ENCODE measurements around the gene RCSD1. TPM values are rescaled to one million over a fixed set of nuclear protein-coding genes. Genes with fewer than 3 reads are reported as not detected.

RCSD1 gene
- total RNA-seq, 2 donors from 2014 or later, result 4.7 to 5.7 TPM

DNA sequence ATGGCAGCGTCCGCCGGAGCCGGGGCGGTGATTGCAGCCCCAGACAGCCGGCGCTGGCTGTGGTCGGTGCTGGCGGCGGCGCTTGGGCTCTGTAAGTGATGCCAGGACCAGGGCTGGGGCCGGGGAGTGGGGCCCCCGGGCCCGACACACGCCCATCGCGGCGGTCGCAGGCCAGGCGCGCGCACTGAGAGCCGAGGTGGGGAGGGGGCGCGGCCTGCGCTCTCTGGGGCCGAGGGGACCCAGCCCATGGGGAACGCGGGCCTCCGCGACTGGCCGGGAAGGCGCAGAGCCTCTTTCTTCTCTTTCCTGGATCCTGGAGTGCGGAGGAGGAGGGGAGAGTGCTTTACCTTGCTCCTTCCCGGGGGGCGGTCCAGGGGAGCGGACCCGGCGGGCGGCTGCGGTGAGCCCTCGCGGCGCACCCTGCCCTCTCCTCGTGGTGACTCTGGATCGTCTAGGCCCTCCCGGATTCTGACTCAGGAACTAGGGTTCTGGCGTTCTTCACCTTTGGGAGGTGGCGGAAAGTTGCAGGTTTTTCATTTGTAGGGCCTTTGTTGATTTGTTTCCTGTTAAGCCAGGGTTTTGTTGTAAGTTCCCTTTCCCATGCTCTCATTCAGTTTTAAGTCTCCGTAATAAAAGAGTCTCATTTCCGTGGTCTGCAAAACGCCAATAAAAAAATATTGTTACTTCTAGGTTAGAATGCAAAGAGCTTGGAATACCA, 92.3 kb downstream of the RCSD1 start:
- peak overlapping the region; percentile 90 for H3K27ac ChIP-seq
- H3K27me3 ChIP-seq, result no peaks in the 10 kb centered on the region
- intact Hi-C loops (cut with DNase I), result loop anchor here (5.0 kb wide), 1 partner anchor 80 kb away; no protein-coding TSS in a partner anchor
- no peaks in the 10 kb centered on the region for H3K9me3 ChIP-seq
- H3K4me1 ChIP-seq, result no peaks in the 10 kb centered on the region
- TF ChIP-seq, protein P1, sequence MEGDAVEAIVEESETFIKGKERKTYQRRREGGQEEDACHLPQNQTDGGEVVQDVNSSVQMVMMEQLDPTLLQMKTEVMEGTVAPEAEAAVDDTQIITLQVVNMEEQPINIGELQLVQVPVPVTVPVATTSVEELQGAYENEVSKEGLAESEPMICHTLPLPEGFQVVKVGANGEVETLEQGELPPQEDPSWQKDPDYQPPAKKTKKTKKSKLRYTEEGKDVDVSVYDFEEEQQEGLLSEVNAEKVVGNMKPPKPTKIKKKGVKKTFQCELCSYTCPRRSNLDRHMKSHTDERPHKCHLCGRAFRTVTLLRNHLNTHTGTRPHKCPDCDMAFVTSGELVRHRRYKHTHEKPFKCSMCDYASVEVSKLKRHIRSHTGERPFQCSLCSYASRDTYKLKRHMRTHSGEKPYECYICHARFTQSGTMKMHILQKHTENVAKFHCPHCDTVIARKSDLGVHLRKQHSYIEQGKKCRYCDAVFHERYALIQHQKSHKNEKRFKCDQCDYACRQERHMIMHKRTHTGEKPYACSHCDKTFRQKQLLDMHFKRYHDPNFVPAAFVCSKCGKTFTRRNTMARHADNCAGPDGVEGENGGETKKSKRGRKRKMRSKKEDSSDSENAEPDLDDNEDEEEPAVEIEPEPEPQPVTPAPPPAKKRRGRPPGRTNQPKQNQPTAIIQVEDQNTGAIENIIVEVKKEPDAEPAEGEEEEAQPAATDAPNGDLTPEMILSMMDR (IDR thresholded peaks at IDR 0.05), result no peak
- H3K36me3 ChIP-seq, result no peaks in the 10 kb centered on the region
- peak; percentile 67 for DNase-seq
- peak overlapping the region; percentile 89 to 93 for H3K9ac ChIP-seq (ENCODE audit: low read depth in 2 of 2, low read length in 2 of 2)
- H3K4me3 ChIP-seq, result peak overlapping the region; percentile 99

DNA sequence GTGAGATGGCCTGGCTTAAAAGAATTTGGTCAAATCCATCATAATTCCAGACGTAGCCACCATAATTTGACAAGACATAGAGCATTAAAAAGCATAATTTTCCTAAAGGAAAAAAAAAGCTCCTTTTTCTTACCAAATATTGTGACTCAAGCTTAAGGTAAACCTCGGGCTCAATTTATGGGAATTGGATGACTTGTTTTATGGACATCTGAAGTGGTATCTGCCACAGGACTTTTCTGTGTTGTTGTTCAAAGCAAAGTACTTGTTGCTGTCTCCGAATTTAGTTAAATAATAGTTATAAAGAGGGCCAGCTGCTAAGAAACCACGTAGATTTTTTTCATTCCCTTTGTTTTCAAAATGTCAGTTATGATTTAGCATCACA, 92.8 kb downstream of the RCSD1 start:
- TF ChIP-seq, protein P1 (IDR thresholded peaks at IDR 0.05), result no peak
- H3K4me1 ChIP-seq, result no peaks in the 10 kb centered on the region
- H3K36me3 ChIP-seq, result no peaks in the 10 kb centered on the region
- H3K4me3 ChIP-seq, result peak overlapping the region; percentile 99
- H3K9ac ChIP-seq (ENCODE audit: low read depth in 2 of 2, low read length in 2 of 2), result peak overlapping the region; percentile 89 to 93
- no peak for DNase-seq
- peak overlapping the region; percentile 90 for H3K27ac ChIP-seq
- H3K27me3 ChIP-seq, result no peaks in the 10 kb centered on the region
- H3K9me3 ChIP-seq, result no peaks in the 10 kb centered on the region
- intact Hi-C loops (cut with DNase I), result loop anchor here (5.0 kb wide), 1 partner anchor 79 kb away; no protein-coding TSS in a partner anchor

DNA sequence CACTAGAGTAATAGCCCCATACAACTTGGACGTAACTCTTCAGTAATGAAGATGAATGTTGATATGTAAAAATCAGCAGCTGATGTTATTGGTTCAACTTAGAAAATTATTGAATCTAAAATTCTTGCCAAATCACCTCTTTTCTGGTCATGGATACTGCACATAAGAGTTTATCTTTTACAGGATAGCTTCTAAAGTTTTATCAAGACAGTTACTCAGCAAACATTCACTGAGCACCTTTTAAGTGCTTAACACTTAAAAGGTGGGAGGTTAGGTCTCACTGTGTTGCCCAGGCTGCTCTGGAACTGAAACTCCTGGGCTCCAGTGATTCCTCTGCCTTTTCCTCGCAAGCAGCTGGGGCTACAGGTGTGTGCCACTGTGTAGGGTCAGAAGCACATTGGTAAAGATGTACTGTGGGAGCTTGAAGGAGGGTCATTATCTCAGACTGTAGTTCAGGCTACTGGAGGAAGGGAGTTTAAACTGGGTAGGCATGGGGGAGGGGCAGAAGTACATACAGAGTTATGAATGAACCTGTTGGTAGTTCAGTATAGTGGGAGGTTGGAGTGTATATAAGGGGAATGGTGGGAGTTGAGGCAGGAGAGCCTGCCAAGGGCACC, 93.8 kb downstream of the RCSD1 start:
- no peaks in the 10 kb centered on the region for H3K27me3 ChIP-seq
- TF ChIP-seq, protein P1 (IDR thresholded peaks at IDR 0.05), result no peak
- H3K36me3 ChIP-seq, result no peaks in the 10 kb centered on the region
- H3K4me3 ChIP-seq, result no peak overlapping the region
- intact Hi-C loops (cut with DNase I), result loop anchor here (5.0 kb wide), 1 partner anchor 78 kb away; no protein-coding TSS in a partner anchor
- H3K9ac ChIP-seq (ENCODE audit: low read depth in 2 of 2, low read length in 2 of 2), result peak overlapping the region; percentile 8 to 89
- H3K4me1 ChIP-seq, result no peaks in the 10 kb centered on the region
- H3K9me3 ChIP-seq, result no peaks in the 10 kb centered on the region
- no peak overlapping the region for H3K27ac ChIP-seq
- DNase-seq, result no peak

DNA sequence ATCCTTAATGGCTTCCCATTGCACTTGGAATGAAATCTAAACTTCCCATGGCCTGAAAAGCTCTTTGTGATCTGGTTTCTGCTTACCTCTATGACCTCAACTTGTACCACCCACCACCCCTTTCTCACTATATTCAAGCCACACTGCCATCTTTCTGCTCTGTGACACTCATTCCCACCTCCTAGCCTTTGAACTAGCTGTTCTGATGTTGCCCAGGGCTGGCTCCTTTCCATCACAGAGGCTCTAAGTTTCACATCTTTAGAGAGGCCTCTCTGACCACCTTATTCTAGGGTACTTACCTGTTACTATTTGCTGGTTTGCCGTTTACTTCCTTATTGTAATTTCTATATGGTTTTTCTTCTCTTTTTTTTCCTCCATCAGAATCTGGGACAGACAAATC, 96.0 kb downstream of the RCSD1 start:
- Histone ChIP-seq H3K4me1 (no peaks in the 10 kb centered on the region), H3K9ac (ENCODE audit: low read depth in 2 of 2, low read length in 2 of 2) (no peak overlapping the region), H3K4me3 (no peak overlapping the region), H3K36me3 (no peaks in the 10 kb centered on the region), H3K27ac (no peak overlapping the region), H3K27me3 (no peaks in the 10 kb centered on the region), H3K9me3 (no peaks in the 10 kb centered on the region)
- DNase-seq, result no peak
- intact Hi-C loops (cut with DNase I), result no loop called here
- TF ChIP-seq, protein P1 (IDR thresholded peaks at IDR 0.05), result no peak

DNA sequence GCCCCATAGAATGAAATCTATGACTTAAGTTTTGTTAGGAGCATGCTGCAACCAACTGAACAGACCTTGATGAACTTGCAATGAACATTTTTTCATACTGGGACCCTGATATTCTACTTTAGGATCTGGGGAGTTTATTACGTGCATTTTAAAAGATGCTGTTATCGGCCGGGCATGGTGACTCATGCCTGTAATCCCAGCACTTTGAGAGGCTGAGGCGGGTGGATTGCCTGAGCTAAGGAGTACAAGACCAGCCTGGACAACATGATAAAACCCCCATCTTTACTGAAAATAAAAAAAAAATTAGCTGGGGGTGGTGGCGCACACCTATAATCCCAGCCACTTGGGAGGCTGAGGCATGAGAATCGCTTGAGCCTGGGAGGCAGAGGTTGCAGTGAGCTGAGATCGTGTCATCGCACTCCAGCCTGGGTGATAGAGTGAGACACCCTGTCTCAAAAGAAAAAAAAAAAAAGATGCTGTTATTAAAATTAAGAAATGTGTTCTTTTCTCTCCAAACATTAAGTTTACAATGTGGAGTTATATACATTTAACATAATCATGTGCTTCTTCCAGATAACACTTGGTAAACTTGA, 98.9 kb downstream of the RCSD1 start:
- H3K27ac ChIP-seq, result no peak overlapping the region
- intact Hi-C loops (cut with DNase I), result no loop called here
- no peak for DNase-seq

More for the DNA sequence above, 98.9 kb downstream of the RCSD1 start:
- Histone ChIP-seq H3K36me3 (no peaks in the 10 kb centered on the region), H3K4me1 (no peaks in the 10 kb centered on the region), H3K9ac (ENCODE audit: low read depth in 2 of 2, low read length in 2 of 2) (no peak overlapping the region), H3K27me3 (no peaks in the 10 kb centered on the region), H3K4me3 (no peak overlapping the region), H3K9me3 (no peaks in the 10 kb centered on the region)
- TF ChIP-seq, protein P1 (IDR thresholded peaks at IDR 0.05), result no peak

Data from colonic mucosa (tissue), 4 donors.